ENCODE measurements around the gene FAF2.

GRCh38 chr5:176499273-176499672, 51.1 kb downstream of the FAF2 start:
- TF ChIP-seq, protein P1, sequence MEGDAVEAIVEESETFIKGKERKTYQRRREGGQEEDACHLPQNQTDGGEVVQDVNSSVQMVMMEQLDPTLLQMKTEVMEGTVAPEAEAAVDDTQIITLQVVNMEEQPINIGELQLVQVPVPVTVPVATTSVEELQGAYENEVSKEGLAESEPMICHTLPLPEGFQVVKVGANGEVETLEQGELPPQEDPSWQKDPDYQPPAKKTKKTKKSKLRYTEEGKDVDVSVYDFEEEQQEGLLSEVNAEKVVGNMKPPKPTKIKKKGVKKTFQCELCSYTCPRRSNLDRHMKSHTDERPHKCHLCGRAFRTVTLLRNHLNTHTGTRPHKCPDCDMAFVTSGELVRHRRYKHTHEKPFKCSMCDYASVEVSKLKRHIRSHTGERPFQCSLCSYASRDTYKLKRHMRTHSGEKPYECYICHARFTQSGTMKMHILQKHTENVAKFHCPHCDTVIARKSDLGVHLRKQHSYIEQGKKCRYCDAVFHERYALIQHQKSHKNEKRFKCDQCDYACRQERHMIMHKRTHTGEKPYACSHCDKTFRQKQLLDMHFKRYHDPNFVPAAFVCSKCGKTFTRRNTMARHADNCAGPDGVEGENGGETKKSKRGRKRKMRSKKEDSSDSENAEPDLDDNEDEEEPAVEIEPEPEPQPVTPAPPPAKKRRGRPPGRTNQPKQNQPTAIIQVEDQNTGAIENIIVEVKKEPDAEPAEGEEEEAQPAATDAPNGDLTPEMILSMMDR (IDR thresholded peaks at IDR 0.05): no peak
- no peak for TF ChIP-seq ZFX (IDR thresholded peaks at IDR 0.05; ENCODE audit: borderline replicate concordance)

Data from 22Rv1 (cell line).